GM13977 (cell line): ENCODE results near the gene UBE2V1.
"Not testable (repeated sequence)": the region's sequence is repeated elsewhere in the genome, so short reads cannot be mapped to it uniquely, and the experiment has no call there.

ENCODE experiments used
- DNase-seq: peaks from one replicate; pipeline ENCODE4 v3.0.0; 2012; ENCODE audit warnings: low spot score
- CTCF ChIP-seq: IDR thresholded peaks from 2 replicates; pipeline ENCODE4 v1.5.1; 2012; ENCODE audit warnings: mild to moderate bottlenecking, control low read depth; ENCODE audit not compliant: insufficient read depth; ENCODE audit errors: extremely low read depth, missing control alignments
- in situ Hi-C: fragments of 300-500 bp; cut with MboI; formaldehyde crosslinking; loops from one replicate; pipeline ENCODE4 v1.12.0; 2022; ENCODE audit warnings: low sequenced_read_pairs, low pct_unique_long_range_greater_than_20kb, mixed read lengths, inconsistent platforms; ENCODE audit not compliant: unreplicated experiment

UBE2V1 gene

DNA sequence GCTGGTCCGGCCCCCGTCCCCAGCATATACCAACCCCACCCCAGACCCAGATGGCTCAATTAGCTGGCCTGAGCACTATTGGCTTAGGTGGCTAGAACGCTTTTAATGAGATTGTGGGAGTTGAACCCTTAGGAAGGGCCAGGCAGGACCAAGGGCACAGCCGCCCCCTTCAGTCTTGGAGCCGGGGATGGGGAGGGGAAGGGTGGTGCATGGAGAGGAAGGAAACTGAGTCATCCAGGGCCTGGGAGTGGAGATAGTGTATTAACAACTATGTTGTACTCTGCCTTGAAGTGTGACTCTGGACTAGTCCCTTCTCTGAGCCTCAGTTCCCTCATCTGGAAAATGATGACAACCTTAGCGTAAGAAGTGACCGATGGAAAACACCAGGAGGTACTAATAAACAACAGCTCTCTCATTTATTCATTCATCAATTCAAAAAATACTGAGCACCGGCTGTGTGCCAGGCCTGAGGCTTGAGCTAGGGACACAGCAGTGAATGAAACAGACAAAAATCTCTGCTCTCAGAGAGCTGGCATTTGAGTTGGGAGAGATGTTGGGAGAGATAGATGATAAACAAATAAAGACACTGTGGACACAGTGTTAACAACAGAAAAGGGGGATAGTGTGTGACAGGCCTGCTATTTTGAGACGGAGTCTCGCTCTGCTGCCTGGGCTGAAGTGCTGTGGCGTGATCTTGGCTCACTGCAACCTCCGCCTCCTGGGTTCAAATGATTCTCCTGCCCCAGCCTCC lies 29.0 kb upstream of the UBE2V1 start:
- no peak for TF ChIP-seq CTCF
- in situ Hi-C loops, result no loop called here
- no peak for DNase-seq

DNA sequence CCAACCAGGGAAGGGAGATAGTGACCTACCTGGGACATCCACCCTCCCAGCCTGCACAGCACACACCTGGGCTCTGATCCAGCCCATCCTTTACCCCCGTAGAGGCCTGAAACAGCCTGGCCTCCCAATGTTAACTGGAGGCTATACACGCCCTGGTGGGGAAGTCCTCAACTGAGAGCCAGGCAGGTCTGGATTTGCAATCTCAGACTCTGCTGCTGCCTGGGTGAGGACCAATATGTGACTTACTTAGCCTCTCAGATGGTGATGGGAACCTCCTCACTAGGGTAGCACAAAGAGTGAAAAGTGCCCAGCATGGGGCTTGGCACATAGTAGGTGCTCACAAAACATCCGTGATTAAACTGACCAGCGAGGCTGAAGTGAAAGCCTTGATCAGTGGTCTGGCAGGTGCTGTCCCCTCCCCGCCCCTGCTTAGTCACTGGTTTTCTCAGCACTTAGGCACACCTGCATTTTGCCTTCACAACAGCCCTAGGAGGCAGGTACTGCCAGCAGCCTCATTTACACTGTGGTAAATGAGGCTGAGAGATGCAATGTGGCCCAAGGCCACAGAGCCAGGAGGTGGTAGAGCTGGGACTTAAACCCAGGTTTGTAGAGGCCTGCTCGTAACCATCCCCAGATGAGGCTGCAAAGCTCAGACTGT lies 28.2 kb upstream of the UBE2V1 start:
- in situ Hi-C loops, result no loop called here
- DNase-seq, result no peak
- no peak for TF ChIP-seq CTCF

- no peak for TF ChIP-seq CTCF
- DNase-seq, result no peak
- in situ Hi-C loops, result no loop called here
Observed at GRCh38 chr20:50140339-50140859, 27.4 kb upstream of the UBE2V1 start.

DNA sequence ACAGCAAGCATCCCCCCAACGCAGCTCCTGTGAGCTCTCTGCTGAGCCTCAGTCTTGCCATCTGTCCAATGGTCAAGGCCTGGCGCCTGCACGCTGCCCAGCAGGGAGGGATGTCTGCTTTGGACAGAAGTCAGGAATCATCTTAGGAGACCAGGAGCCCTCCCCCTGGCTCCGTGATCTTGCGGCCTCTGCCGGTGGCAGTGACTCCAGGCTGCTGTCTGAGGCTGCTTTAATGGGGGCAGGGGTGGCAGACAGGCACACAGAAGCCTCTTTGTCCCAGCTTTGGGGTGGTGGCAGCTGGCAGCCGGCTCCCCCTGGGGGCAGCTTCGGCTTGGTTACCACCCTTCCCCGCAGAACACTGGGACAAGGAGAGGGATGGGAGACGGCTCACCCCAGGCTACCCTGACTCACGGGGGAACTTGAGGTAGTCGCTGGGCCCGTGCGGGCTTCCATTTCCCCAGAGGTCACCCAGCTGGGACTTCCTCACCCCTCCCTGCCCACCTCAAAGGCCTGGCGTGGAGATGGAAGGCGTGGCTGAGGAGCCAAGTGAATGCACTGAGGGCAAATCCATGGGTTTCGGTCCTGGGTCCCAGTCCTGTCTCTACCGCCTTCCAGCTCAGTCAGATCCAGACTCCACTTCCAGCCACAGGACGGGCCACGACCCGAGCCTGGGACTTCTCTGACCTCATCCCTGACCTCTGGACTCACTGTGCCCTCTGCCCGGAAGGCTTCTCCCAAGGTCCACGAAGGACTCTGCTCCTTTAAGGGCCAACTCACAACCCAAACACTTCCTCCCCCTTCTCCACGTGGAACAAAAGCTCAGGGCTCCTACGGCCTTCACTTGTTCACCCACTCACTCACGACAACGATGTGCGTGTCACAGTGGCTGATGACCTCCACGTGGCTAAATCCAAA lies 25.8 kb upstream of the UBE2V1 start:
- DNase-seq, result no peak
- in situ Hi-C loops, result no loop called here

GRCh38 chr20:50138120-50138478 lies 25.1 kb upstream of the UBE2V1 start:
- no peak for DNase-seq
- in situ Hi-C loops, result no loop called here
- no peak for TF ChIP-seq CTCF

More for the DNA sequence above, 25.8 kb upstream of the UBE2V1 start:
- TF ChIP-seq CTCF, result no peak

DNA sequence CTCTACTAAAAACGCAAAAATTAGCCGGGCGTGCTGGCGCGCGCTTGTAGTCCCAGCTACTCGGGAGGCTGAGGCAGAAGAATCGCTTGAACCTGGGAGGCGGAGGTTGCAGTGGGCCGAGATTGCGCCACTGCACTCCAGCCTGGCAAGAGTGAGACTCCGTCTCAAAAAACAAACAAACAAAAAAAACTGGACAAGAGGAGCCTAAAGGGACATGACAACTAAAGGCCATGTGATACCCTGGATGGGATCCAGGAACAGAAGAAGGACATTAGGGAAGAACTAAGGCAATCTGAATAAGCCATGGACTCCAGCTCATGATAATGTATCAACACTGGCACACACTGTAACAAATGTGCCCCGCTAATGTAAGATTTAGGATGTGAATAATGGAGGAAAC lies 24.8 kb upstream of the UBE2V1 start:
- in situ Hi-C loops, DNase-seq: not testable (repeated sequence)
